HCT116 (cell line): ENCODE data around the gene SDK2. TPM values are rescaled to one million over a fixed set of nuclear protein-coding genes. Genes with fewer than 3 reads are reported as not detected.

Experiments
- ATAC-seq: fragments of 200-7000 bp; cut with Tn5 transposase; 2 replicates; pipeline ENCODE4 v1.9.1; 2020; ENCODE audit warnings: mild to moderate bottlenecking, moderate library complexity
- BruUV-seq: library from RNA; stranded (reverse); fragments of 400-500 nt; replicated peaks from 2 replicates; lab custom pipeline; 2021; lab: Mats Ljungman, UMichigan
- CTCF ChIA-PET: fragments of 300-600 bp; sonication (Branson Sonifier 250); formaldehyde crosslinking; loops from one replicate; lab custom pipeline; 2021; ENCODE audit warnings: antibody characterized with exemption; lab: Charles Lee
- POLR2A ChIA-PET: fragments of 300-600, 350-600 bp; sonication (Branson Sonifier 250); formaldehyde crosslinking; loops from one replicate; lab custom pipeline; 2021; ENCODE audit warnings: antibody characterized with exemption; lab: Charles Lee
- RAD21 ChIA-PET, 2 experiments: fragments of 300-600 bp; sonication (Branson Sonifier 250); formaldehyde crosslinking; loops; one replicate each; lab custom pipeline; 2023; ENCODE audit warnings: low total read pairs in 2 of 2; ENCODE audit not compliant: uncharacterized antibody in 2 of 2, unreplicated experiment in 2 of 2, low non-redundant PET in 1 of 2; lab: Charles Lee
- DNase-seq: peaks from one replicate; pipeline ENCODE4 v3.0.0-alpha.2; 2010; ENCODE audit warnings: low read depth, low spot score
- H2AFZ ChIP-seq: fragments of 200-600 bp; shearing (Covaris generic), sonication (generic); 2 replicates; pipeline ENCODE4 v1.6.1; 2017; ENCODE audit warnings: low read depth, mixed run types, mixed read lengths, antibody characterized with exemption, low read length; ENCODE audit not compliant: poor library complexity, severe bottlenecking
- H3K27ac ChIP-seq: 2 replicates; pipeline ENCODE4 v1.5.1; 2012; ENCODE audit warnings: low read depth, low read length
- H3K27me3 ChIP-seq: fragments of 200-600 bp; sonication (generic); 2 replicates; pipeline ENCODE4 v1.6.1; 2016; ENCODE audit warnings: mixed run types, low read length, mixed read lengths; ENCODE audit not compliant: insufficient read depth
- H3K36me3 ChIP-seq, 2 experiments: fragments of 200-500 bp in 1 of 2; fragments of 200-600 bp in 1 of 2; sonication (Bioruptor generic) in 1 of 2; sonication (generic) in 1 of 2; 2 replicates each; pipeline versions ENCODE4 v1.5.1 to v1.6.1; 2014 to 2016; ENCODE audit warnings: low read length in 2 of 2, inconsistent platforms in 1 of 2, mixed read lengths in 1 of 2, mixed run types in 1 of 2; ENCODE audit not compliant: insufficient read depth in 2 of 2, control insufficient read depth in 1 of 2
- H3K4me1 ChIP-seq, 2 experiments: fragments of 200-600 bp in 1 of 2; sonication (generic) in 1 of 2; 2 replicates each; pipeline versions ENCODE4 v1.5.1 to v1.6.1; 2012 to 2017; ENCODE audit warnings: low read length in 2 of 2, inconsistent platforms in 1 of 2, mild to moderate bottlenecking in 1 of 2, mixed read lengths in 1 of 2, mixed run types in 1 of 2, moderate library complexity in 1 of 2; ENCODE audit not compliant: insufficient read depth in 2 of 2, control insufficient read depth in 1 of 2
- H3K4me2 ChIP-seq: fragments of 200-600 bp; sonication (generic); 2 replicates; pipeline ENCODE4 v1.6.1; 2017; ENCODE audit warnings: mixed run types, low read length, mixed read lengths
- H3K4me3 ChIP-seq, 2 experiments: fragments of 200-600 bp in 1 of 2; sonication (generic) in 1 of 2; replicated peaks in 1 of 2; 2 replicates each; pipeline ENCODE4 v1.5.1; 2011 to 2016; ENCODE audit warnings: low read length in 2 of 2, control low read depth in 1 of 2, low read depth in 1 of 2, mild to moderate bottlenecking in 1 of 2, mixed read lengths in 1 of 2, mixed run types in 1 of 2
- H3K79me2 ChIP-seq: fragments of 200-600 bp; sonication (generic); 2 replicates; pipeline ENCODE4 v1.6.1; 2017; ENCODE audit warnings: mild to moderate bottlenecking, mixed run types, low read length, moderate library complexity, mixed read lengths; ENCODE audit not compliant: insufficient read depth
- H3K9ac ChIP-seq: fragments of 200-600 bp; sonication (generic); 2 replicates; pipeline ENCODE4 v1.6.1; 2016; ENCODE audit warnings: low read length, mixed read lengths
- H3K9me2 ChIP-seq: fragments of 200-600 bp; sonication (generic), shearing (Covaris generic); 2 replicates; pipeline ENCODE4 v1.6.1; 2017; ENCODE audit warnings: mixed run types, mild to moderate bottlenecking, moderate library complexity; ENCODE audit not compliant: insufficient read depth
- H3K9me3 ChIP-seq, 2 experiments: fragments of 200-500 bp in 1 of 2; fragments of 200-600 bp in 1 of 2; sonication (Bioruptor generic) in 1 of 2; sonication (generic) in 1 of 2; 2 replicates each; pipeline ENCODE4 v1.6.1; 2014 to 2017; ENCODE audit warnings: low read length in 2 of 2, mixed read lengths in 2 of 2, inconsistent platforms in 1 of 2, low read depth in 1 of 2, mild to moderate bottlenecking in 1 of 2, mixed run types in 1 of 2, moderate library complexity in 1 of 2; ENCODE audit not compliant: control insufficient read depth in 1 of 2, insufficient read depth in 1 of 2
- H4K20me1 ChIP-seq: fragments of 200-600 bp; sonication (generic), shearing (Covaris generic); 2 replicates; pipeline ENCODE4 v1.6.1; 2017; ENCODE audit warnings: mixed run types, mild to moderate bottlenecking, moderate library complexity; ENCODE audit not compliant: insufficient read depth
- CBX3 ChIP-seq: IDR thresholded peaks from 2 replicates; pipeline ENCODE4 v1.6.1; 2012; ENCODE audit warnings: low read depth
- CEBPB ChIP-seq: IDR thresholded peaks from 2 replicates; pipeline ENCODE4 v1.6.1; 2012; ENCODE audit warnings: low read depth
- EGR1 ChIP-seq: IDR thresholded peaks from 2 replicates; pipeline ENCODE4 v1.6.1; 2012; ENCODE audit warnings: low read depth
- ELF1 ChIP-seq: IDR thresholded peaks from 2 replicates; pipeline ENCODE4 v1.6.1; 2012; ENCODE audit warnings: low read depth, borderline replicate concordance
- EZH2phosphoT487 ChIP-seq: fragments of 200-600 bp; IDR thresholded peaks from 2 replicates; pipeline ENCODE4 v1.6.1; 2018; ENCODE audit warnings: antibody characterized with exemption, borderline replicate concordance
- POLR2A ChIP-seq: IDR thresholded peaks from 2 replicates; pipeline ENCODE4 v1.7.0; 2011; ENCODE audit warnings: borderline replicate concordance; ENCODE audit not compliant: insufficient read depth, insufficient read length; ENCODE audit errors: extremely low read depth
- RAD21 ChIP-seq: IDR thresholded peaks from 2 replicates; pipeline ENCODE4 v1.6.1; 2012; ENCODE audit warnings: low read depth, mild to moderate bottlenecking
- SP1 ChIP-seq: IDR thresholded peaks from 2 replicates; pipeline ENCODE4 v1.6.1; 2012; ENCODE audit warnings: low read depth
- SRF ChIP-seq: IDR thresholded peaks from 2 replicates; pipeline ENCODE4 v1.6.1; 2012; ENCODE audit warnings: low read depth
- YY1 ChIP-seq: IDR thresholded peaks from 2 replicates; pipeline ENCODE4 v1.6.1; 2011; ENCODE audit warnings: low read length, low read depth, moderate library complexity, mild to moderate bottlenecking; ENCODE audit not compliant: insufficient replicate concordance; ENCODE audit errors: extremely low read depth
- ZFX ChIP-seq: fragments of 450-650 bp; IDR thresholded peaks from 2 replicates; pipeline ENCODE4 v1.6.1; 2017
- ZNF274 ChIP-seq: fragments of 200-500 bp; sonication (Bioruptor generic); IDR thresholded peaks from 2 replicates; pipeline ENCODE4 v1.6.1; 2014; ENCODE audit warnings: mild to moderate bottlenecking, low read depth, low read length, inconsistent platforms
- intact Hi-C: fragments of 100-400 bp; cut with micrococcal nuclease; formaldehyde crosslinking; loops from 2 replicates; pipeline ENCODE4 v1.10.0; 2022
- total RNA-seq: library from RNA; stranded (reverse); gene quantifications from one replicate; pipeline ENCODE4 v1.2.1, GENCODE V29; 2021; ENCODE audit not compliant: unreplicated experiment
- TF ChIP-seq, protein P1 (sequence below): IDR thresholded peaks from 2 replicates; pipeline ENCODE4 v1.6.1; 2012; ENCODE audit warnings: low read depth
- TF ChIP-seq, protein P2 (sequence below): IDR thresholded peaks from 2 replicates; pipeline ENCODE4 v1.6.1; 2012
- TF ChIP-seq, protein P3 (sequence below): IDR thresholded peaks from 2 replicates; pipeline ENCODE4 v1.6.1; 2012

The SDK2 gene
- total RNA-seq, 1 experiment from 2014 or later: 0.10 TPM

DNA sequence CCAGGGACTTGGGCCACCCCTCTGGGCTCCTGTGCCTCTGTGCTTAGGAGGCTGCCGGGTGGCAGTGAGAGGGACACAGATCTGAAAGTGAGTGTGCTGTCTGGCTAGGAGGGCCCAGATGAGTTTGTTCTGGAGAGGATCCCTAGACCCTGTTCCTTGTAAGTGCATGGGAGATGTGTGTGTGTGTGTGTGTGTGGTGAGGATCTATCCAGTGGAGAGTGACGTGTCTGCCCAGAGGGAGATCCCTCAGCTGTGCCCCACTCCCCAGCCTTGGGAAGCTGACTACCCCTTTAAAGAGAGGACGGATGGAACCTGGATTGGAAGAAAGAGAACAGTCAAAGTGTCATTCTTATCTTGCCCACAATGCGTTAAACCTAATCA, 306.9 kb downstream of the SDK2 start:
- RAD21 ChIA-PET: no interaction called here
- Histone ChIP-seq H3K27me3 (no peaks in the 10 kb centered on the region), H3K4me2 (no peak overlapping the region), H3K9ac (no peak overlapping the region), H4K20me1 (no peaks in the 10 kb centered on the region), H3K79me2 (no peaks in the 10 kb centered on the region), H3K27ac (no peak overlapping the region), H3K9me2 (no peaks in the 10 kb centered on the region), H3K36me3 (no peaks in the 10 kb centered on the region), H3K4me1 (peaks cover 11 to 25% of the 10 kb centered on the region in 2 experiments), H3K4me3 (no peak overlapping the region), H3K9me3 (no peaks in the 10 kb centered on the region), H2AFZ (no peak overlapping the region)
- no TSS peak for BruUV-seq
- DNase-seq: no peak
- no peak for ATAC-seq
- intact Hi-C loops: no loop called here
- POLR2A ChIA-PET: no interaction called here
- no peak for TF ChIP-seq ZFX
- no peak for TF ChIP-seq SRF
- no peak for TF ChIP-seq CBX3
- CTCF ChIA-PET: no interaction called here

DNA sequence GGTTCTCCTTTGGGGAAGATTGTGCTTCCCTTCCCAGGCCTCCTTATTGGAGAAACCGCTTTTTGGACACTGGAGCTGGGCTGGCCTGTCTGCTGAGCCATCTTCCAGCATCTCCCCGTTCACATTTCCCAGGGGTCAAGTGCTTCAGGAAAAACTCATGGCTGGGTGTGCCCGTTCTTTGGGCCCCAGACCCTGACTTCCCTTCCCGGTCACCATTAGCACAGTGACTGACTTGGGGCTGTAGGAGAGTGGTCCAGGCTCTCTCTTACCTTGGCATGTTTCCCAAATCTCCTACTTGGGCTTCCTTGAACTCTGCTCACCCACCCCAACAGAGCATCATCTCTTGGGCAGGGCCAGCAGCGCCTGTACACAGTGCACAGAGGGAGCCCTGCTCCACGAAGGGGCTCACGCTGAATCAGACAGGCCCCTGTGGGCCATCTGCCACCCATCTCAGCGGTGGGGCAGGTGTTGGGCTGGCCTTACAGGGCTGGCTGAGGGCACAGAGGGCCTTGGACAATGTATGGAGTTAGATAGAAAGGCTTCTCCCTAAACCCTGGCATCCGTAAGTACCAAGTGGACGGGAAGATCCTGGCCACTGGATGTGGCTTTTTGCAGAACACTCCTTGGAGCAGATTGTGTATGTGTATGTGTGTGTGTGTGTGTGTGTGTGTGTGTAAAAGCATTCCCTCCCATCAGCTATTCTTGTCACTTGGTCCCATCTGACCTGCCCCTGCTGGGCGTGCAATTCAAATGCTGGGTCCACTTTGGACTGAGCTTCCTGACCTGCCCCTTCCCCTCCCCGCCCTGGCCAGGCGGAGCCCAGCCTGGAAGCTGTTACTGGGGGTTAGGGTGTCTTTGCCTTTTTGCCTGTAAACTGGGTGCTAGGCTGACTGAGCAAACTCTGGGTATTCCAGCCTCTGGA, 307.6 kb downstream of the SDK2 start:
- Histone ChIP-seq H3K36me3 (no peaks in the 10 kb centered on the region), H2AFZ (no peak overlapping the region), H3K27me3 (no peaks in the 10 kb centered on the region), H3K9me3 (no peaks in the 10 kb centered on the region), H3K9ac (no peak overlapping the region), H3K4me2 (no peak overlapping the region), H3K4me3 (no peak overlapping the region), H3K27ac (no peak overlapping the region), H3K4me1 (peaks cover 11 to 21% of the 10 kb centered on the region in 2 experiments), H3K79me2 (no peaks in the 10 kb centered on the region), H4K20me1 (no peaks in the 10 kb centered on the region), H3K9me2 (no peaks in the 10 kb centered on the region)
- ATAC-seq (no peak), DNase-seq (no peak)
- CTCF ChIA-PET: no interaction called here
- no TSS peak for BruUV-seq
- RAD21 ChIA-PET: no interaction called here
- POLR2A ChIA-PET: interaction anchor here (0.6 kb wide), 1 partner anchor 22 kb away, joined by 3 read pairs; no protein-coding TSS in a partner anchor
- intact Hi-C loops: no loop called here
- TF ChIP-seq YY1: no peak
- TF ChIP-seq POLR2A: no peak
- no peak for TF ChIP-seq RAD21
- TF ChIP-seq ZFX: no peak
- no peak for TF ChIP-seq CEBPB
- TF ChIP-seq EGR1: no peak
- TF ChIP-seq, protein P1, sequence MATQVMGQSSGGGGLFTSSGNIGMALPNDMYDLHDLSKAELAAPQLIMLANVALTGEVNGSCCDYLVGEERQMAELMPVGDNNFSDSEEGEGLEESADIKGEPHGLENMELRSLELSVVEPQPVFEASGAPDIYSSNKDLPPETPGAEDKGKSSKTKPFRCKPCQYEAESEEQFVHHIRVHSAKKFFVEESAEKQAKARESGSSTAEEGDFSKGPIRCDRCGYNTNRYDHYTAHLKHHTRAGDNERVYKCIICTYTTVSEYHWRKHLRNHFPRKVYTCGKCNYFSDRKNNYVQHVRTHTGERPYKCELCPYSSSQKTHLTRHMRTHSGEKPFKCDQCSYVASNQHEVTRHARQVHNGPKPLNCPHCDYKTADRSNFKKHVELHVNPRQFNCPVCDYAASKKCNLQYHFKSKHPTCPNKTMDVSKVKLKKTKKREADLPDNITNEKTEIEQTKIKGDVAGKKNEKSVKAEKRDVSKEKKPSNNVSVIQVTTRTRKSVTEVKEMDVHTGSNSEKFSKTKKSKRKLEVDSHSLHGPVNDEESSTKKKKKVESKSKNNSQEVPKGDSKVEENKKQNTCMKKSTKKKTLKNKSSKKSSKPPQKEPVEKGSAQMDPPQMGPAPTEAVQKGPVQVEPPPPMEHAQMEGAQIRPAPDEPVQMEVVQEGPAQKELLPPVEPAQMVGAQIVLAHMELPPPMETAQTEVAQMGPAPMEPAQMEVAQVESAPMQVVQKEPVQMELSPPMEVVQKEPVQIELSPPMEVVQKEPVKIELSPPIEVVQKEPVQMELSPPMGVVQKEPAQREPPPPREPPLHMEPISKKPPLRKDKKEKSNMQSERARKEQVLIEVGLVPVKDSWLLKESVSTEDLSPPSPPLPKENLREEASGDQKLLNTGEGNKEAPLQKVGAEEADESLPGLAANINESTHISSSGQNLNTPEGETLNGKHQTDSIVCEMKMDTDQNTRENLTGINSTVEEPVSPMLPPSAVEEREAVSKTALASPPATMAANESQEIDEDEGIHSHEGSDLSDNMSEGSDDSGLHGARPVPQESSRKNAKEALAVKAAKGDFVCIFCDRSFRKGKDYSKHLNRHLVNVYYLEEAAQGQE: no peak
- no peak for TF ChIP-seq SP1
- no peak for TF ChIP-seq EZH2phosphoT487
- TF ChIP-seq, protein P2, sequence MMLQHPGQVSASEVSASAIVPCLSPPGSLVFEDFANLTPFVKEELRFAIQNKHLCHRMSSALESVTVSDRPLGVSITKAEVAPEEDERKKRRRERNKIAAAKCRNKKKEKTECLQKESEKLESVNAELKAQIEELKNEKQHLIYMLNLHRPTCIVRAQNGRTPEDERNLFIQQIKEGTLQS: no peak
- TF ChIP-seq, protein P3, sequence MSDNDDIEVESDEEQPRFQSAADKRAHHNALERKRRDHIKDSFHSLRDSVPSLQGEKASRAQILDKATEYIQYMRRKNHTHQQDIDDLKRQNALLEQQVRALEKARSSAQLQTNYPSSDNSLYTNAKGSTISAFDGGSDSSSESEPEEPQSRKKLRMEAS: no peak
- no peak for TF ChIP-seq SRF
- TF ChIP-seq ZNF274: no peak
- TF ChIP-seq ELF1: no peak
